Endodermal cell (in vitro differentiated cells): Measurements from ENCODE around the gene PATE4. TPM values are rescaled to one million over a fixed set of nuclear protein-coding genes. Genes with fewer than 3 reads are reported as not detected.

Experiments used
- DNase-seq: peaks from one replicate; pipeline ENCODE4 v3.0.0-alpha.2; 2017
- H3K27ac ChIP-seq: 2 replicates; pipeline ENCODE4 v1.5.1; 2013; ENCODE audit warnings: mild to moderate bottlenecking, low read depth, low read length, moderate library complexity
- H3K27me3 ChIP-seq: 2 replicates; pipeline ENCODE4 v1.6.1; 2013; ENCODE audit warnings: mild to moderate bottlenecking, low read length, moderate library complexity; ENCODE audit not compliant: insufficient read depth, control insufficient read depth, poor library complexity, severe bottlenecking
- H3K36me3 ChIP-seq: 2 replicates; pipeline ENCODE4 v1.7.0; 2013; ENCODE audit warnings: mild to moderate bottlenecking, low read length, moderate library complexity; ENCODE audit not compliant: control insufficient read depth, insufficient read depth
- H3K4me1 ChIP-seq: one replicate; pipeline ENCODE4 v1.7.0; 2013; ENCODE audit warnings: low read length; ENCODE audit not compliant: control insufficient read depth, insufficient read depth
- H3K4me3 ChIP-seq: 2 replicates; pipeline ENCODE4 v1.5.1; 2013; ENCODE audit warnings: mild to moderate bottlenecking, low read length, moderate library complexity
- H3K9ac ChIP-seq: 2 replicates; pipeline ENCODE4 v1.6.1; 2013; ENCODE audit warnings: mild to moderate bottlenecking, low read length, moderate library complexity; ENCODE audit not compliant: poor library complexity, severe bottlenecking; ENCODE audit errors: extremely low read depth
- H3K9me3 ChIP-seq: 2 replicates; pipeline ENCODE4 v1.6.1; 2013; ENCODE audit warnings: mild to moderate bottlenecking, low read length, moderate library complexity; ENCODE audit not compliant: control insufficient read depth
- H3K27ac Mint-ChIP-seq: 2 replicates; pipeline ENCODE4 v1.8.0; 2020; ENCODE audit warnings: mixed read lengths
- H3K27me3 Mint-ChIP-seq: 2 replicates; pipeline ENCODE4 v1.8.0; 2021; ENCODE audit warnings: mild to moderate bottlenecking, mixed read lengths; ENCODE audit not compliant: insufficient read depth
- H3K36me3 Mint-ChIP-seq: 2 replicates; pipeline ENCODE4 v1.8.0; 2020; ENCODE audit warnings: low read depth, mixed read lengths
- H3K4me1 Mint-ChIP-seq: 2 replicates; pipeline ENCODE4 v1.8.0; 2020; ENCODE audit warnings: mixed read lengths
- H3K4me3 Mint-ChIP-seq: 2 replicates; pipeline ENCODE4 v1.8.0; 2020; ENCODE audit warnings: mild to moderate bottlenecking, moderate library complexity, mixed read lengths
- H3K9me3 Mint-ChIP-seq: 2 replicates; pipeline ENCODE4 v1.8.0; 2020; ENCODE audit warnings: mild to moderate bottlenecking, mixed read lengths
- WGBS, 2 experiments: methylation state at CpG; one replicate each; pipeline versions ENCODE4 v1.1.5 to v1.1.7; 2013; ENCODE audit warnings: missing lambda C conversion rate in 2 of 2, mixed read lengths in 1 of 2; ENCODE audit not compliant: insufficient coverage in 1 of 2, insufficient read length in 1 of 2; 5-methylcytosine and 5-hydroxymethylcytosine counted together
- total RNA-seq, 2 donors: library from RNA; stranded (reverse); fragmentation: NEBNext Ultra II Directional in 1 of 2; extraction: Animal tissue kit (Norgen Biotek cat#: 25700) in 1 of 2; gene quantifications; 2 replicates in 1 of 2; 3 replicates in 1 of 2; pipeline ENCODE4 v1.2.1, GENCODE V29; 2021
- TF ChIP-seq, protein P1 (sequence below): fragments of 200-600 bp; sonication (generic); conservative IDR thresholded peaks from 2 replicates; pipeline ENCODE4 v1.5.0; 2021; ENCODE audit warnings: antibody characterized with exemption, mild to moderate bottlenecking

The PATE4 gene
- total RNA-seq, 2 donors from 2014 or later, result not detected

DNA sequence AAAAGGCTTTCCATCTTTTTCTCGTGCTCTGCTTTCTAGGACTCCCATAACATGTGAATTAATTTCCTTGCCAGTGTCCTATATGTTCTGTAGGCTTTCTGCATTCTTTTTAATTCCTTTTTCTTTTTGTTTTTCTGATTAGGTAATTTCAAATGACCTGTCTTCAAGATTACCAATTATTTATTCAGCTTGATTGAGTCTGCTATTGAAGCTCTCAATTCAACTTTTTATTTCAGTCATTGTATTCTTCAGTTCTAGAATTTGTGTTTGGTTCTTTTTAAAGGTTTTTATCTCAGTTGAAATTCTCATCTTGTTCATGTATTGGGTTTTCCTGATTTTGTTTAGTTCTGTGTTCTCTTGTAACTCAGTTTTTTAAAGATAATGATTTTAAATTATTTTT, 30.7 kb upstream of the PATE4 start:
- Mint-ChIP-seq H3K27ac (no peak overlapping the region), H3K36me3 (no peaks in the 10 kb centered on the region), H3K4me3 (no peak overlapping the region), H3K4me1 (no peaks in the 10 kb centered on the region), H3K9me3 (peaks cover 16% of the 10 kb centered on the region), H3K27me3 (no peaks in the 10 kb centered on the region)
- H3K27me3 ChIP-seq, result no peaks in the 10 kb centered on the region
- H3K27ac ChIP-seq, result no peak overlapping the region
- 0% methylated on average over 1 of the region's 1 CpG; no CpG with 5 or more reads in 1 of the 2 experiments for WGBS, 2 experiments
- no peak for DNase-seq
- TF ChIP-seq, protein P1, sequence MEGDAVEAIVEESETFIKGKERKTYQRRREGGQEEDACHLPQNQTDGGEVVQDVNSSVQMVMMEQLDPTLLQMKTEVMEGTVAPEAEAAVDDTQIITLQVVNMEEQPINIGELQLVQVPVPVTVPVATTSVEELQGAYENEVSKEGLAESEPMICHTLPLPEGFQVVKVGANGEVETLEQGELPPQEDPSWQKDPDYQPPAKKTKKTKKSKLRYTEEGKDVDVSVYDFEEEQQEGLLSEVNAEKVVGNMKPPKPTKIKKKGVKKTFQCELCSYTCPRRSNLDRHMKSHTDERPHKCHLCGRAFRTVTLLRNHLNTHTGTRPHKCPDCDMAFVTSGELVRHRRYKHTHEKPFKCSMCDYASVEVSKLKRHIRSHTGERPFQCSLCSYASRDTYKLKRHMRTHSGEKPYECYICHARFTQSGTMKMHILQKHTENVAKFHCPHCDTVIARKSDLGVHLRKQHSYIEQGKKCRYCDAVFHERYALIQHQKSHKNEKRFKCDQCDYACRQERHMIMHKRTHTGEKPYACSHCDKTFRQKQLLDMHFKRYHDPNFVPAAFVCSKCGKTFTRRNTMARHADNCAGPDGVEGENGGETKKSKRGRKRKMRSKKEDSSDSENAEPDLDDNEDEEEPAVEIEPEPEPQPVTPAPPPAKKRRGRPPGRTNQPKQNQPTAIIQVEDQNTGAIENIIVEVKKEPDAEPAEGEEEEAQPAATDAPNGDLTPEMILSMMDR, result no peak
- H3K4me3 ChIP-seq, result no peak overlapping the region
- H3K4me1 ChIP-seq, result no peaks in the 10 kb centered on the region
- no peak overlapping the region for H3K9ac ChIP-seq
- peaks cover 31% of the 10 kb centered on the region for H3K9me3 ChIP-seq
- no peaks in the 10 kb centered on the region for H3K36me3 ChIP-seq

DNA sequence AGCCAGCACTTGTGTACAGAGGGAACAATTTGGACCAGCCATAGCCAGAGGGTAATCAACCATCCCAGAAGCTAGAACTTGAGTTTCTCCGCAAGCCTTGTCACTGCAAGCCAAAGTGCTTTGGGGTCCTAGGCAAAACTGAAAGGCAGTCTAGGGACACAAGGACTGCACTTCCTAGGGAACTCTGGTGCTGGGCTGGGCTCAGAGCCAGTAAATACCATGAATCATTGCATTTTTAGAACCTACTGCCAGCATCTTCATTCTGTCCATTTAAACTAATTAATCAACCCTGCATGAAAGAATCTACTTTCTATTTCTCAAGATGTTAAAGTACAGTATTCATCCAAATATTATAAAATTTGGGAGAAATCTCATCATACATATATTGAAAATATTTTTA, 25.2 kb upstream of the PATE4 start:
- no peak overlapping the region for H3K27ac Mint-ChIP-seq
- H3K4me1 Mint-ChIP-seq, result no peaks in the 10 kb centered on the region

DNA sequence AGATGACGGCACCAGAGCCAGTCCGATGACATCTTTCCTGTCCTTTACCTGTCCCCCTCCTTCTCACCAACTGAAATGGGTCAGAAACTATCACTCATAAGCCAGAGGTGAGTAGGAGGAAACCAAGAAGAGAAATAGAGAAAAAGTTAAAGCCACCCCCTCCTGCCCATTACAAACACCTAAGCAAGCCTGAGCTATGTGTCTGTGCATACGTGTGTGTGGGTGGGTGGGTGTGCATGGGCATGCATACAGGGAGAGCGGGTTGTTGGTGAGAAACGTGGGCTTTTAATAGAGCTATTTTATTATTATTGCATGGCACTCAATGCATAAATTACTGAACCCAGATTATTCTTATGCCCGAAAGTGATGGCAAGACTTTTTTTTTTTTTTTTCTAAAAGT, 2.6 kb downstream of the PATE4 start:
- no peaks in the 10 kb centered on the region for H3K36me3 ChIP-seq
- H3K4me3 ChIP-seq, result no peak overlapping the region
- Mint-ChIP-seq H3K4me3 (no peak overlapping the region), H3K27me3 (peaks cover 9% of the 10 kb centered on the region), H3K9me3 (peaks cover 11% of the 10 kb centered on the region), H3K4me1 (no peaks in the 10 kb centered on the region), H3K27ac (no peak overlapping the region), H3K36me3 (no peaks in the 10 kb centered on the region)
- no peaks in the 10 kb centered on the region for H3K9me3 ChIP-seq
- H3K27me3 ChIP-seq, result peaks cover 4% of the 10 kb centered on the region
- H3K4me1 ChIP-seq, result no peaks in the 10 kb centered on the region
- no peak overlapping the region for H3K27ac ChIP-seq
- no peak for DNase-seq
- WGBS, 2 experiments, result 65% methylated on average over 3 of the region's 6 CpGs; no CpG with 5 or more reads in 1 of the 2 experiments
- H3K9ac ChIP-seq, result no peak overlapping the region
- TF ChIP-seq, protein P1, result no peak

More for the DNA sequence above, 25.2 kb upstream of the PATE4 start:
- no peak for DNase-seq
- H3K9ac ChIP-seq, result no peak overlapping the region
- H3K9me3 Mint-ChIP-seq, result peaks cover 5% of the 10 kb centered on the region
- H3K36me3 ChIP-seq, result no peaks in the 10 kb centered on the region
- no peaks in the 10 kb centered on the region for H3K4me1 ChIP-seq
- peaks cover 4% of the 10 kb centered on the region for H3K27me3 Mint-ChIP-seq
- 96 to 100% methylated on average over 1 of the region's 1 CpG for WGBS, 2 experiments
- no peak overlapping the region for H3K4me3 ChIP-seq
- H3K4me3 Mint-ChIP-seq, result no peak overlapping the region
- peaks cover 9% of the 10 kb centered on the region for H3K9me3 ChIP-seq
- H3K27ac ChIP-seq, result no peak overlapping the region
- TF ChIP-seq, protein P1, result no peak
- H3K27me3 ChIP-seq, result no peaks in the 10 kb centered on the region
- no peaks in the 10 kb centered on the region for H3K36me3 Mint-ChIP-seq
